Lower lobe of right lung (tissue), 2 donors: ENCODE data around the gene SRC. TPM values are rescaled to one million over a fixed set of nuclear protein-coding genes. Genes with fewer than 3 reads are reported as not detected.

Experiments used
- ATAC-seq, 2 donors: fragments of 200-7000 bp; cut with Tn5 transposase; one replicate each; pipeline ENCODE4 v1.9.1; 2020 to 2022; ENCODE audit warnings: mild to moderate bottlenecking in 2 of 2, moderate library complexity in 2 of 2
- DNase-seq: peaks from one replicate; pipeline ENCODE4 v3.0.0-alpha.2; 2020
- H3K27ac ChIP-seq: fragments of 200-600 bp; one replicate; pipeline ENCODE4 v1.8.0; 2022
- H3K27me3 ChIP-seq: fragments of 200-600 bp; one replicate; pipeline ENCODE4 v1.8.0; 2022; ENCODE audit warnings: low read depth
- H3K36me3 ChIP-seq: fragments of 200-600 bp; one replicate; pipeline ENCODE4 v1.8.0; 2022; ENCODE audit warnings: mild to moderate bottlenecking
- H3K4me1 ChIP-seq: fragments of 200-600 bp; one replicate; pipeline ENCODE4 v1.8.0; 2022
- H3K4me3 ChIP-seq: fragments of 200-600 bp; one replicate; pipeline ENCODE4 v1.8.0; 2022; ENCODE audit warnings: mild to moderate bottlenecking
- H3K9me3 ChIP-seq: fragments of 200-600 bp; one replicate; pipeline ENCODE4 v1.8.0; 2022
- CTCF ChIP-seq: fragments of 200-600 bp; IDR thresholded peaks from one replicate; pipeline ENCODE4 v1.8.0; 2022; ENCODE audit warnings: antibody characterized with exemption, mild to moderate bottlenecking
- intact Hi-C: fragments of 100-400 bp; cut with DNase I; formaldehyde crosslinking; loops from one replicate; pipeline ENCODE4 v1.11.0; 2022
- total RNA-seq: library from RNA; stranded (reverse); fragmentation: NEBNext Ultra II Directional; extraction: Animal tissue kit (Norgen Biotek cat#: 25700); gene quantifications from one replicate; pipeline ENCODE4 v1.2.1, GENCODE V29; 2021
- donor health status: DM: no; HTN: yes; CAD: no; lungs with severe emphysema.

SRC gene
- total RNA-seq, 1 donor from 2014 or later = 72.7 TPM

GRCh38 chr20:37373020-37373598, 27.2 kb downstream of the SRC start:
- H3K27me3 ChIP-seq = no peaks in the 10 kb centered on the region
- H3K4me3 ChIP-seq = no peak overlapping the region
- TF ChIP-seq CTCF = no peak
- H3K27ac ChIP-seq = no peak overlapping the region
- H3K36me3 ChIP-seq = peaks cover 9% of the 10 kb centered on the region
- no peaks in the 10 kb centered on the region for H3K4me1 ChIP-seq
- no peaks in the 10 kb centered on the region for H3K9me3 ChIP-seq
- intact Hi-C loops = no loop called here
- DNase-seq (no peak), ATAC-seq (no peak)

- no peak overlapping the region for H3K4me3 ChIP-seq
- H3K27ac ChIP-seq = no peak overlapping the region
- no peak for TF ChIP-seq CTCF
- no peaks in the 10 kb centered on the region for H3K9me3 ChIP-seq
- DNase-seq (no peak), ATAC-seq (no peak)
- no peaks in the 10 kb centered on the region for H3K27me3 ChIP-seq
- peaks cover 9% of the 10 kb centered on the region for H3K36me3 ChIP-seq
- peaks cover 10% of the 10 kb centered on the region for H3K4me1 ChIP-seq
- intact Hi-C loops = no loop called here
These were observed 29.3 kb downstream of the SRC start for GRCh38 chr20:37375227-37375626.

GRCh38 chr20:37376324-37376723, 30.4 kb downstream of the SRC start:
- TF ChIP-seq CTCF = no peak
- Histone ChIP-seq H3K4me3 (no peak overlapping the region), H3K4me1 (peaks cover 10% of the 10 kb centered on the region), H3K27ac (no peak overlapping the region), H3K9me3 (no peaks in the 10 kb centered on the region), H3K36me3 (peaks cover 9% of the 10 kb centered on the region), H3K27me3 (no peaks in the 10 kb centered on the region)
- intact Hi-C loops = no loop called here
- DNase-seq = no peak
- ATAC-seq = no peak

GRCh38 chr20:37376791-37377190, 30.9 kb downstream of the SRC start:
- no peak for DNase-seq
- intact Hi-C loops = no loop called here

GRCh38 chr20:37377346-37378081, 31.6 kb downstream of the SRC start:
- peaks cover 9% of the 10 kb centered on the region for H3K36me3 ChIP-seq
- no peak overlapping the region for H3K27ac ChIP-seq
- H3K27me3 ChIP-seq = no peaks in the 10 kb centered on the region
- intact Hi-C loops = no loop called here
- no peak overlapping the region for H3K4me3 ChIP-seq
- no peak for TF ChIP-seq CTCF
- no peak for DNase-seq
- H3K4me1 ChIP-seq = peaks cover 10% of the 10 kb centered on the region
- no peak for ATAC-seq
- no peaks in the 10 kb centered on the region for H3K9me3 ChIP-seq

More at GRCh38 chr20:37376791-37377190, 30.9 kb downstream of the SRC start:
- TF ChIP-seq CTCF = no peak
- Histone ChIP-seq H3K9me3 (no peaks in the 10 kb centered on the region), H3K4me3 (no peak overlapping the region), H3K27me3 (no peaks in the 10 kb centered on the region), H3K27ac (no peak overlapping the region), H3K4me1 (peaks cover 10% of the 10 kb centered on the region), H3K36me3 (peaks cover 9% of the 10 kb centered on the region)
- ATAC-seq = no peak
